Right lung (tissue), 5 donors: ENCODE results near the gene PPP1R1B. TPM values are rescaled to one million over a fixed set of nuclear protein-coding genes. Genes with fewer than 3 reads are reported as not detected.

ENCODE experiments used
- DNase-seq, 2 donors: peaks; one replicate each; pipeline ENCODE4 v3.0.0-alpha.2; 2013
- polyA plus RNA-seq, 5 donors: library from polyadenylated mRNA; unstranded; fragments of 120-200 nt; gene quantifications; one replicate each; pipeline versions ENCODE4 v1.2.1 to v1.2.3, GENCODE V29; 2013; ENCODE audit warnings: inconsistent platforms in 1 of 5, low replicate concordance in 1 of 5; ENCODE audit not compliant: insufficient read length in 5 of 5, insufficient read depth in 1 of 5

Gene PPP1R1B
- polyA plus RNA-seq, 5 donors, result 48.3 to 68.1 (median 60.1) TPM

GRCh38 chr17:39629494-39629880, 2.7 kb downstream of the PPP1R1B start:
- no peak for DNase-seq

- DNase-seq, result no peak
Measured at GRCh38 chr17:39629898-39630297, 3.1 kb downstream of the PPP1R1B start.

- no peak for DNase-seq
Measured at GRCh38 chr17:39631403-39631802, 4.7 kb downstream of the PPP1R1B start.

GRCh38 chr17:39632153-39632941, 5.6 kb downstream of the PPP1R1B start:
- DNase-seq, result no peak

GRCh38 chr17:39633570-39634183, 6.9 kb downstream of the PPP1R1B start:
- DNase-seq, result no peak

- no peak for DNase-seq
Measured at GRCh38 chr17:39634384-39634871, 7.7 kb downstream of the PPP1R1B start.

- DNase-seq, result no peak
Measured at GRCh38 chr17:39635614-39636176, 8.9 kb downstream of the PPP1R1B start.

- no peak for DNase-seq
Measured at GRCh38 chr17:39636587-39636926, 9.8 kb downstream of the PPP1R1B start.

- DNase-seq, result peak; percentile 87 to 88
Measured at GRCh38 chr17:39636927-39637736, 10.4 kb downstream of the PPP1R1B start, which contains the start of gene STARD3. TSS of gene STARD3 (plus strand) at chr17:39637144. CDS start at chr17:39653532, 16,388 bp downstream.

- DNase-seq, result no peak
Measured at GRCh38 chr17:39638317-39638716, 11.6 kb downstream of the PPP1R1B start.

- DNase-seq, result no peak
Measured at GRCh38 chr17:39639043-39639442, 12.3 kb downstream of the PPP1R1B start.

GRCh38 chr17:39639566-39640458, 13.1 kb downstream of the PPP1R1B start:
- DNase-seq, result no peak

GRCh38 chr17:39640591-39641031, 13.9 kb downstream of the PPP1R1B start:
- no peak for DNase-seq

- no peak for DNase-seq
Measured at GRCh38 chr17:39641097-39641496, 14.3 kb downstream of the PPP1R1B start.

GRCh38 chr17:39641883-39642282, 15.1 kb downstream of the PPP1R1B start:
- no peak for DNase-seq

- no peak for DNase-seq
Measured at GRCh38 chr17:39642291-39643074, 15.7 kb downstream of the PPP1R1B start.

GRCh38 chr17:39643271-39643670, 16.5 kb downstream of the PPP1R1B start:
- DNase-seq, result no peak

- DNase-seq, result no peak
Measured at GRCh38 chr17:39647256-39647655, 20.5 kb downstream of the PPP1R1B start.

- no peak for DNase-seq
Measured at GRCh38 chr17:39648616-39649366, 22.0 kb downstream of the PPP1R1B start.
